DMS53 treated with DMSO at 0.1 percent for 48 hours (cell line): Measurements from ENCODE around the gene EXOC2.

Source experiments
- DNase-seq: peaks from one replicate; lab custom pipeline; 2025; ENCODE audit not compliant: unreplicated experiment; lab: John Stamatoyannopoulos, UW

Gene EXOC2

GRCh38 chr6:499617-500016 is 193.3 kb downstream of the EXOC2 start:
- DNase-seq = no peak

DNA sequence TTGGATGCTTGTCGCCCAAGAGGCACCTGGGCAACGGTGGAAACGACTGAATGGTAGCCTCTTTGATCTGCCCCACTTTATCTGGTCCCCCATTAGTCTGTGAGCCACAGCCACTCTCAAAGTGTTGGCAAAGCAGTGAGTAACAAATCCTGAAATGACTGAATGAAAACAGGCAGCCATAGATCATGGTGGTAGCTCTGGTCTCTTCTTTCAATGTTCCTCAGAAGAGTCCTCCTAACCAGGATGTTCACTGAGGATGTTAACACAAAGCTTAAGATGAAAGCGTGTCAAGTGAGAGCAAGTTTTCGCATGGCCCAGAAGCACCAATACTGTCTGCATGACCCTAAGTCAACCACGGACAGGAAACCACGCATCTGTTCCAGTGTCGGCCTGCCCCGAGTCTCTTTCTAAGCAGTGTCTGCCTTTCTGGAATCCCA is 194.1 kb downstream of the EXOC2 start:
- no peak for DNase-seq

DNA sequence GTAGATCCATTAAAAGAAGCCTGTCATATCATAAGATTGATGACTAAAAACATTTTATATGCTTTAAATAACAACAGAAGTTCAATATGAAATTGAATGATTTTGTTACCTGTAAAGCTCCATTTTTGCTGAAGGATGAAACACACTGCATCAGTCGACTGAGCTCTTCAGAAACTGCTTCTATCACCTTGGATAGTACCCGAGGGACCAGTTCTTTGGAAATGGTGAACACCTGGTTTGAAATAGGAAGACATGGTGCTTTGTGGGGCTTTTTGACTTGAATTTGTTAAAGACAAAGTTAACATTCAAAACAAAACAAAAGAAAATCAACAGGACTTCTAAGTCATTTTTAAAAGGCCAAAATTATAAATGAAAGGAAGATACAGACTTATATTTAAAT is 195.7 kb downstream of the EXOC2 start:
- no peak for DNase-seq

DNA sequence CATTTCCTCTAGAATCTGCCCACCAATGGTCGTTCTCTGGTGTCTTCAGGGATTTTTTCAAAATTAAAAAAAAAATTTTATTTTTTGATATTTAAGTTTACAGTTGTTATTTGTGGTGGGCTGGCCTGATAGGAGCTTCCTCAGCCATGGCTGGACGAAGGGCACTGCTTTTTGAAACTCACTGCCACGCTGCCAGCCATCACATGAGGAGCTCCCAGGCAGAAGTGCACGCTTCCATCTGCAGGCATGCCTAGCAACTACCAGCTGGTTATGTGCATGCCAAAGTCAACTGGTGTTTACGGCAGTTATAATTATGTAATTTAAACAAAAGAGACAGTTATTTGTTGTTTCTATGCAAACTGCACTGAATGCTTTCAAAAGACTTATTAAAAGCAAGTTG is 196.3 kb downstream of the EXOC2 start:
- no peak for DNase-seq

- no peak for DNase-seq
These were observed 198.5 kb downstream of the EXOC2 start for GRCh38 chr6:494394-494793.

GRCh38 chr6:493840-494239 is 199.1 kb downstream of the EXOC2 start:
- no peak for DNase-seq

GRCh38 chr6:492816-493414 is 200.0 kb downstream of the EXOC2 start:
- DNase-seq = no peak

GRCh38 chr6:492178-492577 is 200.8 kb downstream of the EXOC2 start:
- no peak for DNase-seq

DNA sequence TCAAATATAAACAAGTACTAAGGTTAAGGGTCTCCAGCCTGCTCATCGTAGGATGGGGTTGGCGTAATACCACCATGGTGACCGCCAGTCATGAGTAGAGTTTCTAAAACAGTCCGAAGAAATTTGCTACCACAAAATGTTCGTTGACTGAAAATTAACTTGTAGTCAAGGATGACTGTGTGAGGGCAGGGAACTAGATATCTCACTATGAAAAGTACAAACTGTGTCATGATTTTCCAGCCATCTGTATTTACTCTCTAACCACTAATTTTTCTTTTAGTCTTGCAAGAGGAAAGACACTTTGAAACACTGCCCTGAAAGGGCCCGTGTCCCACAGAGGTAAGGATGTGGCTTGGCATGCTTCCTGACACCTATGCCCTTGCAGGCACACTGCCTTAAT is 201.7 kb downstream of the EXOC2 start:
- DNase-seq = no peak

GRCh38 chr6:490251-491037 is 202.5 kb downstream of the EXOC2 start:
- DNase-seq = no peak

- no peak for DNase-seq
These were observed 203.2 kb downstream of the EXOC2 start for GRCh38 chr6:489762-490161.

- no peak for DNase-seq
These were observed 203.9 kb downstream of the EXOC2 start for GRCh38 chr6:489001-489400.

GRCh38 chr6:487956-488355 is 205.0 kb downstream of the EXOC2 start:
- DNase-seq = no peak

DNA sequence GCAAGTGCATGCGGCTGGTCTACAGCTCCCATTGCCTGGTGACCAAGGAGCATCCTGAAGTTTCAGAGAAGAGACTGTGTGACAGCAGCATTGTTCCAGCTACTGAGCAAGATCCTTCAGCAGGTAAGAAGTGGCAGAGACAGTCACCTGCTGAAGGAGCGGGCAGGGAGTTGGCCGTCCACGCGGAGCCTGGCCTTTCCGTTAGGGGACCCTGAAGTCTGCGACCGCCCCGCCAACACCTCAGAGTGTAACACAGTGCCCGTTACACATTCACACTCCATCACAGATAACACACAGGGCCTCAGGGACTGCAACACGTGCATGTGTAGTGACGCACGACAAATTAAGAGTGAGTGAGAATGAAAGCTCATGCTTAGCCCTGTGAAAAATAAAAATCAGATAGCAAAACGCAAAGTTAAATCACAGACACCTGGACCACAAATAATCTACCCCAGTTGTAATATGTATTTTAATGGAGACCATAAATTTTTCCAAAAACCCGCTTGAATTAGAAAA is 207.2 kb downstream of the EXOC2 start:
- DNase-seq = no peak

DNA sequence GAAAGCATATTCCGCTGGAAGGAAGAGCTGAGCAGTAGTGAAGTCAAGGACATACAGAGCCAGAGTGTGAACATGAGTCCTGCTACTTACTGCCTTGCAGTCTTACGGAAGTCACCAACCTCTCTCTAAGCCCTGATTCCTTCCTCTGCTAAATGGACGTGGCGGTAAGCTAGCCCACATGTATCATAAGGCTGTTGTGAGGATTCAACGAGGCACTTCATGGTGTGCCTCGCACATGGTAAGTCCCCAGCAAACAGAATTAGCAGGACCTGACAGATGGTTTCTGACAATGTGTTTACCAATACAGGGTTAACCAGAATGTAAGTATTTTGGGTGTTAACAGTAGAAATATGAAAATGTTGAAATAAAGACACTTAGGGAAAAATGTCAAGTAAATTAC is 208.2 kb downstream of the EXOC2 start:
- no peak for DNase-seq

GRCh38 chr6:484086-484745 is 208.7 kb downstream of the EXOC2 start:
- no peak for DNase-seq

- DNase-seq = no peak
These were observed 217.6 kb downstream of the EXOC2 start for GRCh38 chr6:475314-475713.

GRCh38 chr6:474453-475185 is 218.3 kb downstream of the EXOC2 start:
- peak; percentile 18 for DNase-seq

DNA sequence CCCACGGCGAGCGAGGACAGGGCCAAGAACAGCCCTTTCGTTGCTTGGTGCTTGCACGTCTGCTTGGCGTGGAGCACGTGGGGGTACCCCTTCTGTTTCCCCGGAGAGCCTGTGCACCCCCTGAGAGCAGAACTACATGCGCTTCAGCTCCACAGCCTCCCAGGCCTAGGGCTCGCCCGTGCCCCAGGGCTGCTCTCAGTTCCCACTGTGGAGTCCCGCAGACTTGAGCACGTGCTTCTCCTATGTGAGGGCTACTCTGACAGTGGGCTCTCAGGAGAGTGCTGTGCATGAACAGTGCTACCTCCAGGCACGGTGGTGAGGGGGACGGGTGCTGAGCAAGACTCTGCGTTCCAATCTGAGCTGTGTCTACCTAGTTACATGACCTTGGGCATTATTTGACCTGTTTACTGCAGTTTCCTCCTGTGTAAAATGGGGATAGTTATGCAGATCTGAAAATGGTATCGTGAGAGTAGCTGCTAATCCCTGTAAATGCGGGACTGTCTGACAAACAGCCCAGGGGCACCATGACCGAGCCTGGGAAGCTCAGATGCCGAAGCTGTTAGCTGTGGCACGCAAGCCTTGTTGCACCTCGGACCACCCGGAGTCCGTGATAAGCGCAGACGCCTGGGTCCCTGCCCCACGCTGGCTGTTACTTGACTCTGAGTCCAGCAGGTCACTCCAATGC is 219.0 kb downstream of the EXOC2 start:
- DNase-seq = no peak

DNA sequence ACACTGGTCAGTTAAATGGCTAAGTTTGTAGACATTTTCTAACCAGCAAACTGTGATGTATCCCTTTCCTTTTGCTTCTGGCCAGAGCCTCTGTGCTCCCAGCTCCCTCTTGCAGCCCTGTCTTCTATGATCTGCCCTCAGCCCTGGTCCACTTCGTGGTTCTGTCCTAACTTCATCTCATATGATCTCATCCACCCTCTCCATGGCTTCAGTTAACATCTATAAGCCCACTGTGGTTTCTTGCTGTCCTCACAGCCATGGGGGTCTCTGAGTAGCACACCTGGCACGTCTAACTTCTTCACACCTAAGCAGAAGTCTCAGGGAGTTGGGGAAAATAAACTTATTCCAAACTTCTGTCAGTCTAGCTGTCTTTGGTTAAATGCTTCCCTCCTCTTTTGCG is 219.6 kb downstream of the EXOC2 start:
- DNase-seq = no peak
